Hepatocyte (in vitro differentiated cells): ENCODE data around the gene C11orf52. TPM values are rescaled to one million over a fixed set of nuclear protein-coding genes. Genes with fewer than 3 reads are reported as not detected.

Experiments
- DNase-seq: peaks from one replicate; pipeline ENCODE4 v3.0.0-alpha.2; 2016; ENCODE audit warnings: low spot score
- H2AFZ ChIP-seq: fragments of 200-600 bp; sonication (generic); 2 replicates; pipeline ENCODE4 v1.6.0; 2016; ENCODE audit warnings: antibody characterized with exemption, mild to moderate bottlenecking
- H3K27ac ChIP-seq: fragments of 200-600 bp; sonication (generic); 2 replicates; pipeline ENCODE4 v1.5.1; 2016; ENCODE audit warnings: mild to moderate bottlenecking
- H3K27me3 ChIP-seq: fragments of 200-600 bp; sonication (generic); 2 replicates; pipeline ENCODE4 v1.6.1; 2016
- H3K36me3 ChIP-seq: fragments of 200-600 bp; sonication (generic); replicated peaks from 2 replicates; pipeline ENCODE4 v1.5.1; 2016; ENCODE audit warnings: low read depth; ENCODE audit not compliant: insufficient read depth
- H3K4me1 ChIP-seq: fragments of 200-600 bp; sonication (generic); 2 replicates; pipeline ENCODE4 v1.5.1; 2016; ENCODE audit warnings: mild to moderate bottlenecking, moderate library complexity; ENCODE audit not compliant: insufficient read depth
- H3K4me2 ChIP-seq: fragments of 200-600 bp; sonication (generic); 2 replicates; pipeline ENCODE4 v1.6.0; 2016
- H3K4me3 ChIP-seq: fragments of 200-600 bp; sonication (generic); 2 replicates; pipeline ENCODE4 v1.5.1; 2016; ENCODE audit warnings: mild to moderate bottlenecking
- H3K79me2 ChIP-seq: fragments of 200-600 bp; sonication (generic); 2 replicates; pipeline ENCODE4 v1.6.0; 2017; ENCODE audit warnings: mild to moderate bottlenecking
- H3K9me2 ChIP-seq: fragments of 200-600 bp; sonication (generic); replicated peaks from 2 replicates; pipeline ENCODE4 v1.6.0; 2017; ENCODE audit warnings: mild to moderate bottlenecking; ENCODE audit not compliant: insufficient read depth
- H3K9me3 ChIP-seq: fragments of 200-600 bp; sonication (generic); 2 replicates; pipeline ENCODE4 v1.5.1; 2016; ENCODE audit warnings: low read depth, mild to moderate bottlenecking
- H4K20me1 ChIP-seq: fragments of 200-600 bp; sonication (generic); 2 replicates; pipeline ENCODE4 v1.6.0; 2016; ENCODE audit warnings: mild to moderate bottlenecking; ENCODE audit not compliant: insufficient read depth, poor library complexity, severe bottlenecking
- CTCF ChIP-seq: fragments of 200-600 bp; sonication (generic); IDR thresholded peaks from 2 replicates; pipeline ENCODE4 v1.5.1; 2016; ENCODE audit warnings: antibody characterized with exemption, mild to moderate bottlenecking; ENCODE audit not compliant: poor library complexity
- EZH2 ChIP-seq: fragments of 200-600 bp; sonication (generic); IDR thresholded peaks from 2 replicates; pipeline ENCODE4 v1.6.1; 2016; ENCODE audit warnings: antibody characterized with exemption, mild to moderate bottlenecking, borderline replicate concordance
- EZH2phosphoT487 ChIP-seq: fragments of 200-600 bp; sonication (generic); IDR thresholded peaks from one replicate; pipeline ENCODE4 v1.6.1; 2018; ENCODE audit warnings: antibody characterized with exemption, mild to moderate bottlenecking, low read depth, moderate library complexity; ENCODE audit not compliant: unreplicated experiment, severe bottlenecking
- WGBS: methylation state at CpG from one replicate; pipeline ENCODE4 v1.1.6; 2016; ENCODE audit warnings: low lambda C conversion rate; ENCODE audit errors: missing lambda C conversion rate; 5-methylcytosine and 5-hydroxymethylcytosine counted together
- polyA plus RNA-seq: library from polyadenylated mRNA; unstranded; fragments of >200 nt; fragmentation: Nextera tagmentation; extraction: Ambion mirVana; gene quantifications from 2 replicates; pipeline ENCODE4 v1.2.1, GENCODE V29; 2016
- total RNA-seq: library from RNA; depleted of rRNA; stranded (reverse); fragments of >200 nt; gene quantifications from 2 replicates; pipeline ENCODE4 v1.2.3, GENCODE V29; 2014

The C11orf52 gene
- total and polyA plus RNA-seq, 2 experiments from 2014 or later = 14.8 to 23.7 TPM

- Histone ChIP-seq H3K27me3 (no peaks in the 10 kb centered on the region), H3K4me2 (no peak overlapping the region), H4K20me1 (no peaks in the 10 kb centered on the region)
Observed at GRCh38 chr11:111913031-111913861, 5.5 kb upstream of the C11orf52 start.

GRCh38 chr11:111913997-111914396 is 4.7 kb upstream of the C11orf52 start:
- H3K27ac ChIP-seq = no peak overlapping the region
- 58% methylated on average over 4 of the region's 4 CpGs for WGBS
- H3K27me3 ChIP-seq = no peaks in the 10 kb centered on the region
- H3K9me2 ChIP-seq = no peaks in the 10 kb centered on the region
- no peak for TF ChIP-seq CTCF
- no peaks in the 10 kb centered on the region for H4K20me1 ChIP-seq
- H2AFZ ChIP-seq = no peak overlapping the region
- no peaks in the 10 kb centered on the region for H3K9me3 ChIP-seq
- no peak overlapping the region for H3K4me3 ChIP-seq
- H3K36me3 ChIP-seq = no peaks in the 10 kb centered on the region
- no peaks in the 10 kb centered on the region for H3K79me2 ChIP-seq
- H3K4me1 ChIP-seq = peaks cover 32% of the 10 kb centered on the region
- no peak overlapping the region for H3K4me2 ChIP-seq
- no peak for DNase-seq

More at GRCh38 chr11:111913031-111913861, 5.5 kb upstream of the C11orf52 start:
- H3K9me2 ChIP-seq = no peaks in the 10 kb centered on the region
- H3K4me3 ChIP-seq = no peak overlapping the region
- H2AFZ ChIP-seq = no peak overlapping the region
- H3K27ac ChIP-seq = no peak overlapping the region
- no peak for DNase-seq
- 93% methylated on average over 21 of the region's 24 CpGs for WGBS
- TF ChIP-seq CTCF = no peak
- no peak for TF ChIP-seq EZH2
- TF ChIP-seq EZH2phosphoT487 = no peak
- H3K9me3 ChIP-seq = no peaks in the 10 kb centered on the region
- H3K79me2 ChIP-seq = no peaks in the 10 kb centered on the region
- H3K4me1 ChIP-seq = peaks cover 28% of the 10 kb centered on the region
- no peaks in the 10 kb centered on the region for H3K36me3 ChIP-seq

GRCh38 chr11:111916768-111917167 is 1.9 kb upstream of the C11orf52 start:
- no peaks in the 10 kb centered on the region for H3K9me3 ChIP-seq
- TF ChIP-seq EZH2phosphoT487 = no peak
- TF ChIP-seq EZH2 = no peak
- no peak for TF ChIP-seq CTCF
- H4K20me1 ChIP-seq = no peaks in the 10 kb centered on the region
- H3K27ac ChIP-seq = no peak overlapping the region
- no peak for DNase-seq
- WGBS = 95% methylated on average over 1 of the region's 1 CpG
- H3K36me3 ChIP-seq = no peaks in the 10 kb centered on the region
- H3K4me2 ChIP-seq = no peak overlapping the region
- peaks cover 17% of the 10 kb centered on the region for H3K79me2 ChIP-seq
- no peaks in the 10 kb centered on the region for H3K27me3 ChIP-seq
- peaks cover 25% of the 10 kb centered on the region for H3K4me1 ChIP-seq
- no peak overlapping the region for H2AFZ ChIP-seq
- H3K9me2 ChIP-seq = no peaks in the 10 kb centered on the region
- no peak overlapping the region for H3K4me3 ChIP-seq
